Measurements from ENCODE around the gene OXLD1. TPM values are rescaled to one million over a fixed set of nuclear protein-coding genes. Genes with fewer than 3 reads are reported as not detected.

OXLD1 gene
- total RNA-seq, 1 donor from 2014 or later = 28.1 TPM

- TF ChIP-seq CTCF (conservative IDR thresholded peaks at IDR 0.05) = no peak
- DNase-seq (ENCODE audit: extremely low spot score, unreplicated experiment) = no peak
- H3K36me3 Mint-ChIP-seq = no peaks in the 10 kb centered on the region
- H3K4me1 Mint-ChIP-seq (ENCODE audit: unreplicated experiment) = no peaks in the 10 kb centered on the region
- H3K4me3 Mint-ChIP-seq = no peak overlapping the region
- H3K27ac Mint-ChIP-seq = no peak overlapping the region
- no peaks in the 10 kb centered on the region for H3K9me3 Mint-ChIP-seq
- no peaks in the 10 kb centered on the region for H3K27me3 Mint-ChIP-seq
Observed at GRCh38 chr17:81660441-81660840, 6.0 kb downstream of the OXLD1 start.

- no peaks in the 10 kb centered on the region for H3K4me1 Mint-ChIP-seq (ENCODE audit: unreplicated experiment)
- no peaks in the 10 kb centered on the region for H3K36me3 Mint-ChIP-seq
- no peak overlapping the region for H3K4me3 Mint-ChIP-seq
- DNase-seq (ENCODE audit: extremely low spot score, unreplicated experiment) = no peak
- H3K27me3 Mint-ChIP-seq = no peaks in the 10 kb centered on the region
- H3K9me3 Mint-ChIP-seq = no peaks in the 10 kb centered on the region
- peak overlapping the region; percentile 84 for H3K27ac Mint-ChIP-seq
- TF ChIP-seq CTCF (conservative IDR thresholded peaks at IDR 0.05) = no peak
Observed at GRCh38 chr17:81659038-81659437, 7.4 kb downstream of the OXLD1 start.

GRCh38 chr17:81656835-81657234, 9.6 kb downstream of the OXLD1 start:
- no peaks in the 10 kb centered on the region for H3K27me3 Mint-ChIP-seq

GRCh38 chr17:81656118-81656743, 10.2 kb downstream of the OXLD1 start, which contains the start of gene PDE6G:
Gene PDE6G, minus strand, starts transcription at chr17:81656542. Its CDS starts 3,237 bp downstream, at chr17:81653305.
- no peak for TF ChIP-seq CTCF (conservative IDR thresholded peaks at IDR 0.05)
- Mint-ChIP-seq H3K27me3 (no peaks in the 10 kb centered on the region), H3K4me3 (no peak within 1 kb of the TSS)

More at GRCh38 chr17:81656835-81657234, 9.6 kb downstream of the OXLD1 start:
- no peak for DNase-seq (ENCODE audit: extremely low spot score, unreplicated experiment)
- Mint-ChIP-seq H3K36me3 (no peaks in the 10 kb centered on the region), H3K4me1 (ENCODE audit: unreplicated experiment) (peaks cover 1% of the 10 kb centered on the region), H3K4me3 (no peak overlapping the region), H3K9me3 (no peaks in the 10 kb centered on the region), H3K27ac (no peak overlapping the region)
- TF ChIP-seq CTCF (conservative IDR thresholded peaks at IDR 0.05) = no peak

GRCh38 chr17:81655378-81656117, 10.9 kb downstream of the OXLD1 start:
- Mint-ChIP-seq H3K9me3 (no peaks in the 10 kb centered on the region), H3K27me3 (no peaks in the 10 kb centered on the region), H3K36me3 (no peaks in the 10 kb centered on the region), H3K27ac (no peak overlapping the region), H3K4me1 (ENCODE audit: unreplicated experiment) (peaks cover 4% of the 10 kb centered on the region), H3K4me3 (no peak overlapping the region)
- DNase-seq (ENCODE audit: extremely low spot score, unreplicated experiment) = no peak
- no peak for TF ChIP-seq CTCF (conservative IDR thresholded peaks at IDR 0.05)

More at GRCh38 chr17:81656118-81656743, 10.2 kb downstream of the OXLD1 start, which contains the start of gene PDE6G:
- peaks cover 4% of the 10 kb centered on the region for H3K4me1 Mint-ChIP-seq (ENCODE audit: unreplicated experiment)
- H3K27ac Mint-ChIP-seq = no peak within 1 kb of the TSS
- no peak for DNase-seq (ENCODE audit: extremely low spot score, unreplicated experiment)
- H3K36me3 Mint-ChIP-seq = no peaks in the 10 kb centered on the region
- H3K9me3 Mint-ChIP-seq = no peaks in the 10 kb centered on the region
